Measurements from ENCODE around the gene CDH26.

The CDH26 gene

DNA sequence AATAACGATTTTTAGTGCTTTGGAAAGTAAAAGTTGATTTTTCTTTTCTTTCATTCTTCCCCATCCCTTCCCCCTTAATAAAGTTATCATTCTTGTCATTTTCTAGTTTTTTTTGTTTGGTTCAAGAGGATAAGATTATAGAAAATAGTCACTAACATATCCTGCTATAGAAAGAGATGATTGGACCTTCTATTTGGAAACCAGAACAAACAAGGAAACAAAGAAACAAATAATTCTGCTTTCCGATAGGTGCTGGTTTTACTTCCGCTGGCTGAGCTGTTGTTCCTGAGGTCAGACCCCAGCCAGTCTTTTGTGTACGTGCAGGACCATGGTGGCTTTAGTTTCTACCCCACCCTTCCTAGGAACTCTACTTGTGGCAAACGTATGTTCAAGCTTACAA, at the start of gene CDH26:
TSS of gene CDH26 (plus strand) at position 301 of the 400 bp plus-strand sequence. CDS start 304 bp downstream, outside the sequence.
- no peak for DNase-seq

DNA sequence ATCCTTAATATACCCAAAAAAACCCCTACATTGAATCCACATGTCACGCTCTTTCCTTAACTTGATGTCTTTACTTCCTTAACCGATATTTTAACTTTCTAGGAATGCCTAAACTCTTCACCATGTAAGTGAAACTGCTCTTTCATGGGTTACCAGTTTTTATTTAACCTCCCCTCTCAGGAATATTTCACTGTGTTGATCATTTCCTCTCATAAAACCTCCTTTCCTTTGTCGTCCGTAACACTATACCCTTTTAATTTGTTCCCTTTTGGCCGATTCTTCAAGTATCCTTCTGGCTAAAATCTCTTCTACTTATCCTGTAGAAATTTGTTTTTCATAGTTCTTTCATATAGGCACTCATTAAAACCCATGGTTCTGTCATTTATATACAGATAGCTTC, 49.4 kb upstream of the CDH26 start:
- DNase-seq, result no peak

DNA sequence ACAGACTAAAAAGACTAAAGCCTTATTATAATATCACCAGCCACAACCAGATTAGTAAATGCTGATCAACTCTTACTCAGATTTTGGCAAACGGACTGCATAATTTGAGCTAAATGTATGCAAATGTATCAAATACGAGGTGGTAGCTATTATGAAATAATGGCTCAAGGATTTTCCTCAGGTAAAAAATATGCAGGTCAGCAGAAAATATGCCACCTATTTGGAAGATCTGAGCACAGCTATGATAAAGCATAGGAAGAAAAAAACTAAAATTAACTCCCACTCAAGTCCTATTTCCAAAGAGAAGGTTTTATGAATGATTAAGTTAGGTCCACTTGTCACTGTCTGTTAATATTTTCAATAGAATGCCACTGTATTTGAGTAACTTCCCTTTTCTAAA, 47.2 kb upstream of the CDH26 start:
- DNase-seq, result no peak

DNA sequence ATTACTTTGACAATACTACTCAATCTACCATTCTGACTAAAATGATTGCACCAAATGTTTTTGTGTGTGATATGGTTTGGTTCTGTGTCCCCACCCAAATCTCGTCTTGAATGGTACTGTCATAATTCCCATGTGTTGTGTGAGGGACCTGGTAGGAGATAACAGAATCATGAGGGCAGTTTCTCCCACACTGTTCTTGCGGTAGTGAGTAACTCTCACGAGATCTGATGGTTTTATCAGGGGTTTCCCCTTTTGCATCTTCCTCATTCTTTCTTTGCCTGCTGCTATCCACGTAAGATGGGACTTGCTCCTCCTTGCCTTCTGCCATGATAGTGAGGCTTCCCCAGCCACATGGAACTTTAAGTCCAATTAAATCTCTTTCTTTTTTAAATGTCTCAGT, 45.6 kb upstream of the CDH26 start:
- DNase-seq, result no peak

DNA sequence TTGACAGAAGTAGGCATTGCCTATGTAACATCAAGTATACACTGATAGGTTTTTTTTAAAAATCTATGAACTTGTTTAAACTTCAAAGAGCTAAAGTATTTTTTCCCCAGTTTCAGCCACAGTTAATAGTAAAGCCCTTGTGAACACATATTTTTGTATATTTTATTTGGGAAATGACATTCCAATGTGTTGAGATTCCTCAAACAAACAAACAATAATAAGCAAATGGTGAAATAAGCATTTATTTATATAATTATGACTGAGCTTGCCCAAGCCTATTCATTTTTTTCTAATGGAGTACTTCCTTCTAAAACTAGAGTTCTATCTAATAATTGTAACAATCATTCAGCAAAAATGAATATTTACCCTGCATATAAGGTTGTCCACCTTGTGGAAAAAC, 37.3 kb upstream of the CDH26 start:
- no peak for DNase-seq

DNA sequence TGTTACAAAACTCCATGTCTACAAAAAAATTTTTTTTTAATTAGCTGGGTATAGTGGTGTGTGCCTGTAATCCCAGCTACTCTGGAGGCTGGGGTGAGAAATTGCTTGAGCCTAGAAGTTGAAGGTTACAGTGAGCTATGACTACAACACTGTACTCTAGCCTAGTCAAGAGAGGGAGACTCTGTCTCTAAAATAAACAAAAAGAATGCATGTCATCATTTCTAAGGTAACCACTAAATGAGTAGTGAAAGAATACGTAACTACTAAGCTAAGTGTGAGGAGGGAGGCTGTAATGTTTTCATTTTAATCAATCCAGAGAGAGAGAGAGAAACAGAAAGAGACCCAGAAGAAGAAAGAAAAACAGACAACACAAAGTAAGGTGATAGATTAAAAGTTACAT, 34.7 kb upstream of the CDH26 start:
- no peak for DNase-seq

DNA sequence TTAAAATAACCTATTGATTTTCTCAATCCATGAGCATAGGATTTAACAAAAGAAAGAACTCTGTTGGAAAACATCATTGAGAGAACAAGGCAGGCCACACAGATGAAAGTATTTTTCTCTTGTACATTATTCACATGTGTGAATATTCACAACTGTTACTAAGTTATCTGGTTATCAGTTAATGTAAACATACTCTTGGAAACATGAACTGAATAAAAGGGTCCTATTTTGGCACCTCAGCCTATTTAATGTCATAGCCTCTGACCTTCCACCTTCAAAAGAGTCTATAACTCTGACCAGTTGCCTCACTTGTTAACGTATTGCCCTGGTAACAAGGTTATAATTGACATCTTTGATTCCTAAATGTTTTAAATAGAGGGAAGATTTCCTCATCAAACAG, 32.9 kb upstream of the CDH26 start:
- no peak for DNase-seq

DNA sequence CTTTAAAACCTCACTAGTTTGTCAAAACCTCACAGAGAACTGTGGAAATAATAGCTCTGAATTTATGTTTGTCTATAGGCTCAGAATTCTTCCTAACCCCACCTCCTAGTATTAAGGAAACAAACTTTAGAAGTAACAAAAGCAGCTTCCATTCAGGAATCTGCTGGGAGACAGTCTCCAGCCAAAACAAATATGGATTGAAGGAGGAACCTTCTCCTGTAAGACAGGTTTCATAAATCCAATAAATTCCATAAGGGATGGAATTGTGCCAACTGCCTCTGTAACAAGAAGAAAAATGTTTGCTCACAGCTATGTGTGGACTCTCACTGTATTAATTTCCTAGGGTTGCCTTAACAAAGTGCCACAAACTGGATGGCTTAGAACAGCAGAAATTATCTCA, 32.3 kb upstream of the CDH26 start:
- DNase-seq, result no peak

DNA sequence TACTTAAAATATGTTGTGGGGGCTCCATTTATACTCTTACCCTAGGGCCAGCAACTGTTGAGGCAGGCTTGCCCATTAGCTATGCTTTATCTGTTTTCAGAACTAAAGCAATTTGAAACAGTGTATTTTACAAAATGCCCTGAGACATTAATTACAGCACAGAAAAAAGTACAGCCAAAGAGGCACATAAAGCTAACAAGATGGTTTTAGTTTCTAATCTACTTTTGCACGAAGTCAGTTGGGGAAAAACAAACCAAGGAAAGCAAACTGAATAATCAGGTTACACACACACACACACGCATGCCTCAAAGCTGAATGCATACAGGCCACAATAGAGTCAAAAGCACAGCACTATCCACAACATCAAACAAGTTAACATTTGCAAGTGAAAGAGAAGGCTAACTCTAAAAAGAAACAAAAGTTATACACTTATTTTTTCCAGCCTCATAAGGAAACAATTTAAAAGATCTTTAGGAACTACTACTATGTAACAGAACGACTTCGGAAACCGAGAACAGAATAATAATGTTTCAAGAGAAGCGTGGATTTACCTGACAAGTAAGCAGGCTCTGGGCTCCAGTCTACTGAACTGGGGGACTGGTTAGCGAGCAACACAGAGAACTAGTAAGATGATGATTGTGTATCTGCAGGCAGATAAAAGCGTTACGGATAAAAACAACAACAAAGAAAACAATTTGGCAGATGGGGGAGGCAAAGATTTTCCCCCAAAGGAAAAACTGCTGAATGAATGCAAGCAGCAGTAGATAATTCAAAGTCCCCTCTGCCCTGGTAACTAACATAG, 26.5 kb upstream of the CDH26 start:
- no peak for DNase-seq

DNA sequence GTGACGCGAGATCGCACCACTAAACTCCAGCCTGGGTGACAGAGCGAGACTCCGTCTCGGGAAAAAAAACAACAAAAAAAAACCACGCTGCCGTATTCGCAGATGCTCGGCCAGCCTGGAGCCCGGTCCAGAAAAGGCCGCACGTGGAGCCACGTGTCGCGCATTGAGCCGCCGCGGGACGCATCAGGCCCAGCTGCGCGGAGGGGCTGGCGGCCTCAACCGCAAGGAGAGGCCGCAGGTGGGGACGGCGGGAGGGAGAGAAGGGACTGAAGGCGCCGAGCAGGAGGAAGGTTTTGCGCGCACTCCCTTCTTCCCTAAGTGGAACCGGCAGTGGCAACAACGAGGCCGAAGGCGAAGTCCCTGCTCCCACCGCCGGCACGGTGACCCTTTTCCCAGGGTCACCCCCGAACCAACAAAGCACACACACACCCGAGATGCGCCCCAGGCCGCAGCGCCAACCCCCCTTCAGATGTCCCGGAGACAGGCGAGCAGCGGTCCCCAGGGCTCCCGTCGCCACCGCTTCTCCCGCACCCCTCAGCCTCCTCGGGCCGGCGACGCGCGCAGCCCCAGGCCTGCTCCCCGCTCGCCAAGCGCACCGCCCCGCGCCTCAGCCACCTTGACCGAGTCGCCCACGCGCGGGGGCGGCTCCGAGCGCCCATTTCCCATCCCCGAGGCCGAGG, 25.5 kb upstream of the CDH26 start:
- no peak for DNase-seq

DNA sequence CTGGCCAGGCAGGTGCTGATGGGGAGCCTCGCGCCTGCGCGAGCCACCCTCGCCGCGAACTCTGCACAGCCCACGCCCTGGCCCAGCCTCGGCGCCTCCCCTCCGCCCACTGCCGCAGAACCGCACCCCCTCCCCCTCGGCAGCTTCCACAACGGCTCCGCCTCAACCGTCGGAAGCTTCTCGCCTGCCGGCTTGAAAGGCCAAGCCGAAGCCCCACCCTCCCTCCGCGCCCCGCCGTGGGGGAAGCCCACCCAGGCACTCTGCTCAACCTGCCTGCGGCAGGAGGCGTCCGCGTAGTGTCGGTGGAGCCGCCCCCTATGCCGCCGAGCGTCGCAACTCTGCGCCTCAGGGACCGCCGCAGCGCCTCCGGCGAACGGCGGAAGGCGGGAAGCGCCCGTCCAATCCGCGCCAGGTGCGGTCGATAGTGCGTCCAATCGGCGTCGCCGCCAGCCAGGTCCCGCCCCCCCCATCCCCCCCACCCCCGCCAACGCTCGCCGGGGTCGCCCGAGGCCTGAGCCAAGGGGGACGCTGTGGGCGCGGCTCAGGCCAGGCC, 24.9 kb upstream of the CDH26 start, which contains the start of gene SYCP2:
TSS of gene SYCP2 (minus strand) at position 342 of the 553 bp plus-strand sequence. CDS start 11,224 bp downstream, outside the sequence.
- DNase-seq, result no peak

DNA sequence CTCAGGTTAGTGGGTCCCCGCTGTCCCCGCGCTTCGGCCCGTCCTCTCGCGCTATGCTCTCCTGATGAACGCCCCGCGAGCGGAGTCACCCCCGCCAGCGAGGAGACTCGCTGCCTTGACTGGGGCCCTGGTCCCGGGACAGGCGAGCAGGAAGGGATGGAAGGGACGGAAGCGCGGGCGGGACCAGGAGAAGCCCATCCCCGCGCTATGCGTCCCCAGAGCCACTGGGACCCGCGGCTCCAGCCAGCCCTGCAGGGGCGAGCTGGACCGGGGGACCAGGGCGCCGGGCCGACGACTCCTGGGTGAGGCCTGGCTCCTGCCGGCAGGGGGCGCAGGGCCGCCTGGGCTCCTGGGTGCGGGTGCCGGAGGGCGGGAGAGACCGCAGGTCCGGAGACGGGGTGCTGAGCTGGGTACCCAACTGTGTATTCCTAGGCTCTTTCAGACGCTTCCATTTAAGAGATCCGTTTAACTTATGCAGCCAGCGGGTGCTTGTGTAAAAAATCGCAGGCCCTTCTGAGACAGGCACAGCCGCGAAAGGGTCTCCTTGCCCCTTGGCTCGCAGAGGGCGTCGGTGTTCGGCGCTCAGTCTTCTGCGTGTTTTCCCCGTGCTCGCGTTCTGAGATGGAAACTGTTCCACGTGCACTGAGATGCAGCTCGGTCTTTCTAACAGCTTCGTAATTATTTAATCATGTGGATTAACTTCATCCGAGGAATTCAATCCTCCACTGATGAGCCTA, 24.2 kb upstream of the CDH26 start:
- no peak for DNase-seq

DNA sequence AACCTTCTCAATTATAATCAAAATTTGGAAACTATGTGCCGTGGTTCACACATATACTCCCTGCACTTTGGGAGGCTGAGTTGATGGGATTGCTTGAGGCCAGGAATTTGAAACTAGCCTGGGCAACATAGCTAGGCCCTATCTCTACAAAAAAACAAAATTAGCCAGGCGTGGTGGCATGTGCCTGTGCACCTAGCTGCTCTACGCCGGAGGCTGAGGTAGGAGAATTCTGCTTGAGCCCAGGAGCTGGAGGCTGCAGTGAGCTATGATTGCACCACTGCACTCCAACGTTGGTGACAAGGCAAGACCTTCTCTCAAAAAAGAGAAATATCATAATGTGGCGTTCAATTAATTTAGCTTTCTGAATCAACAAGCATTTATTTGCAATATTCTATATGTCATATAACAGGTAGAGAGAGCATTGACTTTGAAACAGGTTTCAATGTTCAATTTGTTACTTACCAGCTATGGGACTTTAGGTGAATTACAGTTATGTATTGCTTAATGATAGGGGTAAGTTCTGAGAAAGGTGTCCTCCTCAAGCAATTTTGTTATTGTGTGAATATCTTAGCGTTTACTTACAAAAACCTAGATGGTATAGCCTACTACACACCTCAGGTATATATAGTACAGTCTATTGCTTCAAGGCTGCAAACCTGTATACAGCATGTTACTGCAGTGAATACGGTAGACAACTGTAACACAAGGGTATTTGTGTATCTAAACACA, 22.6 kb upstream of the CDH26 start:
- DNase-seq, result no peak

DNA sequence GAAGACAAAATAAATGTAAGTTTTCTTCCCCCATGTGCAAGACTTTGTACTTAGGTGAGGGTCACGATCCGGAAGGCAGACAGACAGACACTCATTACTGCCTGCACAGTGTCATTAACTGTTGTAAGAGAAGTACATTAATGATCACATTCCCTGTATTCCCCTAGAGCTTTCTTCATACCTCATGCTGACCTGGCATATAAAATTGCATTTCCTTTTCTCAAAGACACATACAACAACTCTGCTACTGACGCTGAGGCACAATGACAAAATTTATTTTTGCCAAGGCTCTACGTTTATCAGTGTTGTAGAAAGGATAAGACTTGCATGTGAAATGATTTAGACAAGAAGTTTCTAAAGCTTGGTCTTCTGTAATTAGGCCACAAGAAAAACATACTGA, 21.8 kb upstream of the CDH26 start:
- DNase-seq, result no peak

DNA sequence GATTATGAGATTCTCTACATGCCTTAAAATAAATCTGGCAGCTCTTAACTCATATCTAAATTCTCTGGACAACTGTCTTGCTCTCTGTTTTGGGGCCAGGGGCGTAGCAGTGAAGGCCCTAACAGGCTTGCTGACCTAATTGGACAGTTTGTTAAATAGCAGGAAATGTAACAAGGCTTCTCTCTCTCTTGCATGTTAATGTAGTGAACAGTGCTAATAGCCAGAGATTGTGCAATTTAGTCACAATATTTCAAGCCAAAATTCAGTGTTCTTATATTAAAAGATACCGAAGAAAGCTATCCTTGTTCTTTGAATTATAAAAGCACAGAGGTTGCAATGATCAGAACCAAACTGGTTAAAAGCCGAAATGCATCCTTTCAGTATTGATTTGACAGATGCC, 21.1 kb upstream of the CDH26 start:
- DNase-seq, result no peak

DNA sequence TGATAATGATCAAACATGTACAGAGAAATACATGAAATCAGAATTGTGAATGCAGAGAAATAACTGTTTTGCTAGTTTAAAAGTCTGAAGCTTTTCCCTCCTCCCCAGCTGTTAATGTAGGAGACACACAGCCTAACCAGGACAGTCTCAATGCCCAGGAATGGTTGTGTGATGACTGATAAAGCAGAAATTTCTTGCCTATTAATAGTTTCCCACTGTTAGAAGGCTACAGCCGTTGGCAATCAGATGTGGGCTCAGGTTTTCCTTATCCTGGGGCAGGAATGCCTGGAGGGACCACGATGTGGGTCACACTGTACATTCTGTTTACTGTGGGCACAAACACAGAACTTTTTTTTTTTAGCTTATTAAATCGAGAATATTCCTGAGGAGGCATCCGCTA, 20.0 kb upstream of the CDH26 start:
- DNase-seq, result no peak

DNA sequence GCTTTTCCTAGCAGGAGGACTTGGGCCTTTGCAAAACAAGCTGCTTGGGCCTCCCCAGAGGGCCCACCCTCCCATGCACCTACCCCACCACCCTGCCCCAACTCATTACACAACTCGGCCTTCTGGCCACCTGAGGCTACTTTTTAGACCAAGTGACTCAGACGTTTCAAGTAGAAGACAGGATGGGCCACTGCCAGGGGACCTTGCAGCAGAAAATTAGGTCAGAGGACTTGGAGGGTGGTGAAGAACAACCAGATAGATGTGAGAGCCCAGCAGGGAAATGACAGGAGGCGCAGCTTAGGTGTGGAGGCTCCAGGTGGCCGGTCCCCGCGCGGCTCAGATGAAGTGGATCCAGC, 19.5 kb upstream of the CDH26 start:
- no peak for DNase-seq

DNA sequence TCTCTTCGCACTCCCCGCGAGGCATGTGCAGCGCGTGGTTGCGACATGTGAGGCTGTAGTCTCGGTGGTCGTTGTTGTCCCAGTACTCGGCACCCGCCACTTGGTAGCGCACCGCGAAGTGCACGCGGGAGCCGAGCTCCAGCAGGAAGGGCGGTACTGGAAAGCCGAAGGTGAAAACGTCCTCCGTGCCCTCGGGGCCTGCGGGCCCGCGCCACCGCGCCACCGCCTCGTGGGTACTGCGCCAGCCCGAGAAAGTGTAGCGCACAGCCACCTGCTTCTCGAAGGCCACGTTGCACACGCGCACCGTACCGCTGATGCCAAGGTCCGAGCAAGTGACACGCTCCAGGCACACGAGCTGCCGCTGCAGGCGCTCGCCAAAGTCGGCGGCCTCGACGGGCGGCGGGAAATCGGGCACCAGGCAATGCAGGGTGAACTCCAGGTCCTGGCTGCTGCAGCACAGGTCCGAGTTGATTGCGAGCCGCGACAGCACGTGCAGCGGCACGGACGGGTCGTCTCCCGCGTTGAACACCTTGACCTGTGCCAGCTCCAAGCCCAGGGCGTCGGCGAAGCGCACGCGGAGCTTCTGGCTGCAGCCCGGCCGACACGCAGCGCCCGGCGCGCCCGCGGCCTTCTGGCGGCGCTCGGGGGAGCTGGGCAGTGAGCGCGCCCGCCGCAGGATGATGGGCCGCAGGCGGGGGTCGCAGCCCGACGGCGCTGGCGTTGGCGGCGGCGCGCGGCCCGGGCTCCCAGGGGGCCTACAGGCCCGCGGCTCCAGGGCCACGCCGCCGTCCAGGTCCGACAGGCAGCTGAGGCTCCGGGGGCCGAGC, 19.0 kb upstream of the CDH26 start:
- no peak for DNase-seq

DNA sequence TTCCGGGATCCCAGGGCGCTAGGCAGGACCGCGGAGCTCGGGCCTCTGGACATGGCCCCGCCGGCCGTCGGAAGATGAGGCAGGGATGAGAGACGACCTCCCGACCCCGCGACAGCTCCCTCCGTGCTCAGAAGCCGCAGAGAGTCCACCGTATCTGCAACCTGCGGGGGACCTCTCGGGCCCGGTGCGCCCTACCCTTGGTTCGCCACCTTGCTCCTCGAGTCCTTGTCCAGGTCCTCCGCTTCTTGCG, 18.4 kb upstream of the CDH26 start:
- DNase-seq, result no peak

DNA sequence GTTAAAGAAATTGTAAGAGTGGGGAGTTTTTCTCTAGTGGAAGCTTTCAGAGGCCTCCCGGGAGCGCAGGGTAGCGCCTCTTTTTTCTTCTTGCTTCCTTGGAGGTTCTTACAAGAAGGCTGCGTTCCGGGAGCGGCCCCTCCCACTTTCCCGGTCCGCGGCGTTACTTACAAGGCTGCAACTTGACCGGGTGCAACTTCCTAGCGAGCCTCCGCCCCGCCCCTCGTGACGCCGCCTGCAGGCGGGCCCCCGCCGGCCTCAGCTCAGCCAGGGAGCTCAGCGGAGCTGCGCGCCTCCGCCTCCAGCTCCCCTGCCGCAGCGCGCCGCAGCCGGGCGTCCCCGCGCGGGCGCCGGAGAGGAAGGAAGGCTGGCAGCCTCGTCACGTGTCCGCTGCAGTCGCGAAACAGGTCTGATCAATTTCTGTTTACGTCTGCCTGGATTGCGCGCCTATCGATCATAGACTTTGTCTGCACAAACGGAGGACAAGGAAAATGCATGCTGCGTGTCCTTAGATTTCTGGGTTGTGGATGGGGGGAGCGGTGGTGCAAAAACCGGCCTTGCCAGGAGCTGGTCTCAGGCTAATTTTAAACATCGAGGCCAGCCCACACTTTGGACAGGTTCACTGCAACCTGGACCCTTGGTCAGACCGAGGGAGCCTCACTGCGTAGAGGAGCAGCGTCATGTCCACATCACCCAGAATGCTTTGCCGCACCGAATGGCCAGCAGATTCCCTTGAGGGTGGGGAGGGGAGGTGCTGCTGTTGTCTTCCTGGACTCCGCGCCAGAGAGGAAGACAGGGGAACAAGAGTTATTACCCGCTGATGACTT, 17.9 kb upstream of the CDH26 start, which contains the start of the genes FAM217B and PPP1R3D:
TSS of gene FAM217B (plus strand) at position 261 of the 827 bp plus-strand sequence. CDS start 3,555 bp downstream, outside the sequence.
TSS of gene PPP1R3D (minus strand) at position 177 of the 827 bp plus-strand sequence. CDS start 374 bp downstream, outside the sequence.
- peak; percentile 78 for DNase-seq

DNA sequence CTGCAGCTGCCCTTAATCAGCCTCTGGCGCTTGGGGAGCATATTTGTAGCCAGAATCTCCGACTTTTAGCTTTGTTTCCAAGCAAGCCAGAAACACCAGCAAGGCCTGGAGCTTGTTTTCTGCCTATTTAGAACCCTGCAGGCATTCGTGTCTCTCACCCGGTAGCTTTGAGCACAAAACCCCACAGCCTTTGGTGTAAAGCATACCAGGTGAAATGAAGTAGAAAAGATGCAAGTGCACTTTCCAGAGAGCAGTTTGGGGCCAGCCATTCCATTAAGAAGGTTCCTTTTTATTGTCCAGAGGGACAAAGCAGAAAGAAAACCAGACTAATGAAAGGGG, 17.3 kb upstream of the CDH26 start:
- no peak for DNase-seq
